Adrenal gland (tissue), 5 donors: ENCODE data around the gene CPT1B.

Experiments used
- CTCF ChIP-seq, 6 experiments: fragments of 450-650 bp in 4 of 6; fragments of 200-600 bp in 2 of 6; sonication (generic) in 1 of 6; IDR thresholded peaks; 1 replicate in 5 of 6; 2 replicates in 1 of 6; pipeline versions ENCODE4 v1.5.1 to v1.8.0; 2016 to 2021; ENCODE audit warnings: antibody characterized with exemption in 6 of 6, mild to moderate bottlenecking in 2 of 6, moderate library complexity in 1 of 6
- POLR2A ChIP-seq, 2 donors: fragments of 450-650 bp; IDR thresholded peaks; one replicate each; pipeline ENCODE4 v1.6.1; 2017; ENCODE audit warnings: antibody characterized with exemption in 2 of 2, mild to moderate bottlenecking in 2 of 2, moderate library complexity in 1 of 2
- donor health status: DM: no; HTN: no; CAD: no.

- no peak for TF ChIP-seq CTCF (IDR thresholded peaks at IDR 0.05)
- no peak for TF ChIP-seq POLR2A (IDR thresholded peaks at IDR 0.05)
These were observed 8.2 kb downstream of the CPT1B start for GRCh38 chr22:50569896-50570535.
